Measurements from ENCODE around the gene ATF6. TPM values are rescaled to one million over a fixed set of nuclear protein-coding genes. Genes with fewer than 3 reads are reported as not detected.

The ATF6 gene
- total RNA-seq, 1 experiment from 2014 or later = 36.5 TPM

- no peak overlapping the region for H3K4me2 ChIP-seq (ENCODE audit: low read depth, low read length, poor library complexity, severe bottlenecking)
- H3K9me3 ChIP-seq (ENCODE audit: low read length) = no peaks in the 10 kb centered on the region
- no peak for DNase-seq
- H3K9me2 ChIP-seq (replicated peaks; ENCODE audit: insufficient read depth, low read length) = no peaks in the 10 kb centered on the region
- H3K9ac ChIP-seq (ENCODE audit: low read length) = no peak overlapping the region
- H2AFZ ChIP-seq (ENCODE audit: low read length) = no peak overlapping the region
- peaks cover 13% of the 10 kb centered on the region for H3K4me1 ChIP-seq (ENCODE audit: low read length)
- H3K27ac ChIP-seq (ENCODE audit: low read length) = no peak overlapping the region
- H4K20me1 ChIP-seq (ENCODE audit: insufficient read depth, low read depth, low read length) = no peaks in the 10 kb centered on the region
- no peak overlapping the region for H3K4me3 ChIP-seq (ENCODE audit: low read length)
- H3K36me3 ChIP-seq (ENCODE audit: insufficient read depth, low read length) = peaks cover 8% of the 10 kb centered on the region; the same call in 1 of the 2 replicates
- no peaks in the 10 kb centered on the region for H3K27me3 ChIP-seq (ENCODE audit: low read length)
- H3K79me2 ChIP-seq (ENCODE audit: low read length) = no peaks in the 10 kb centered on the region
Measured at GRCh38 chr1:161913482-161914140, 147.5 kb downstream of the ATF6 start.

- no peak overlapping the region for H3K4me3 ChIP-seq (ENCODE audit: low read length)
- DNase-seq = no peak
- no peak overlapping the region for H3K27ac ChIP-seq (ENCODE audit: low read length)
- no peaks in the 10 kb centered on the region for H3K27me3 ChIP-seq (ENCODE audit: low read length)
- no peaks in the 10 kb centered on the region for H4K20me1 ChIP-seq (ENCODE audit: insufficient read depth, low read depth, low read length)
- H3K4me1 ChIP-seq (ENCODE audit: low read length) = peaks cover 19% of the 10 kb centered on the region
- no peak overlapping the region for H3K9ac ChIP-seq (ENCODE audit: low read length)
- no peak overlapping the region for H3K4me2 ChIP-seq (ENCODE audit: low read depth, low read length, poor library complexity, severe bottlenecking)
- H3K36me3 ChIP-seq (ENCODE audit: insufficient read depth, low read length) = peaks cover 8% of the 10 kb centered on the region; the same call in 1 of the 2 replicates
- H3K79me2 ChIP-seq (ENCODE audit: low read length) = no peaks in the 10 kb centered on the region
- H3K9me3 ChIP-seq (ENCODE audit: low read length) = no peaks in the 10 kb centered on the region
- no peaks in the 10 kb centered on the region for H3K9me2 ChIP-seq (replicated peaks; ENCODE audit: insufficient read depth, low read length)
- no peak overlapping the region for H2AFZ ChIP-seq (ENCODE audit: low read length)
Measured at GRCh38 chr1:161914595-161914994, 148.5 kb downstream of the ATF6 start.

GRCh38 chr1:161915051-161915503 is 149.0 kb downstream of the ATF6 start:
- Histone ChIP-seq H3K27me3 (ENCODE audit: low read length) (no peaks in the 10 kb centered on the region), H2AFZ (ENCODE audit: low read length) (no peak overlapping the region), H3K36me3 (ENCODE audit: insufficient read depth, low read length) (peaks cover 8% of the 10 kb centered on the region; the same call in 1 of the 2 replicates), H3K9ac (ENCODE audit: low read length) (no peak overlapping the region), H3K4me1 (ENCODE audit: low read length) (peaks cover 19% of the 10 kb centered on the region), H3K9me2 (replicated peaks; ENCODE audit: insufficient read depth, low read length) (no peaks in the 10 kb centered on the region), H3K9me3 (ENCODE audit: low read length) (no peaks in the 10 kb centered on the region), H3K4me3 (ENCODE audit: low read length) (no peak overlapping the region), H3K79me2 (ENCODE audit: low read length) (no peaks in the 10 kb centered on the region), H4K20me1 (ENCODE audit: insufficient read depth, low read depth, low read length) (no peaks in the 10 kb centered on the region), H3K27ac (ENCODE audit: low read length) (no peak overlapping the region), H3K4me2 (ENCODE audit: low read depth, low read length, poor library complexity, severe bottlenecking) (no peak overlapping the region)
- no peak for DNase-seq

- H3K36me3 ChIP-seq (ENCODE audit: insufficient read depth, low read length) = peaks cover 8% of the 10 kb centered on the region; the same call in 1 of the 2 replicates
- H2AFZ ChIP-seq (ENCODE audit: low read length) = no peak overlapping the region
- no peaks in the 10 kb centered on the region for H3K9me2 ChIP-seq (replicated peaks; ENCODE audit: insufficient read depth, low read length)
- no peak overlapping the region for H3K27ac ChIP-seq (ENCODE audit: low read length)
- H3K4me2 ChIP-seq (ENCODE audit: low read depth, low read length, poor library complexity, severe bottlenecking) = no peak overlapping the region
- H3K9me3 ChIP-seq (ENCODE audit: low read length) = no peaks in the 10 kb centered on the region
- no peak for DNase-seq
- no peaks in the 10 kb centered on the region for H4K20me1 ChIP-seq (ENCODE audit: insufficient read depth, low read depth, low read length)
- H3K27me3 ChIP-seq (ENCODE audit: low read length) = no peaks in the 10 kb centered on the region
- peaks cover 15% of the 10 kb centered on the region for H3K4me1 ChIP-seq (ENCODE audit: low read length)
- no peak overlapping the region for H3K9ac ChIP-seq (ENCODE audit: low read length)
- no peak overlapping the region for H3K4me3 ChIP-seq (ENCODE audit: low read length)
- no peaks in the 10 kb centered on the region for H3K79me2 ChIP-seq (ENCODE audit: low read length)
Measured at GRCh38 chr1:161915978-161916377, 149.9 kb downstream of the ATF6 start.

GRCh38 chr1:161919229-161919628 is 153.1 kb downstream of the ATF6 start:
- Histone ChIP-seq H4K20me1 (ENCODE audit: insufficient read depth, low read depth, low read length) (no peaks in the 10 kb centered on the region), H3K9me3 (ENCODE audit: low read length) (no peaks in the 10 kb centered on the region), H3K79me2 (ENCODE audit: low read length) (no peaks in the 10 kb centered on the region), H3K4me2 (ENCODE audit: low read depth, low read length, poor library complexity, severe bottlenecking) (no peak overlapping the region), H3K27me3 (ENCODE audit: low read length) (no peaks in the 10 kb centered on the region), H3K4me1 (ENCODE audit: low read length) (peaks cover 8% of the 10 kb centered on the region), H3K27ac (ENCODE audit: low read length) (no peak overlapping the region), H3K9ac (ENCODE audit: low read length) (no peak overlapping the region), H3K4me3 (ENCODE audit: low read length) (no peak overlapping the region), H3K36me3 (ENCODE audit: insufficient read depth, low read length) (peaks cover 5% of the 10 kb centered on the region; the same call in 1 of the 2 replicates), H3K9me2 (replicated peaks; ENCODE audit: insufficient read depth, low read length) (no peaks in the 10 kb centered on the region), H2AFZ (ENCODE audit: low read length) (no peak overlapping the region)
- DNase-seq = no peak

DNA sequence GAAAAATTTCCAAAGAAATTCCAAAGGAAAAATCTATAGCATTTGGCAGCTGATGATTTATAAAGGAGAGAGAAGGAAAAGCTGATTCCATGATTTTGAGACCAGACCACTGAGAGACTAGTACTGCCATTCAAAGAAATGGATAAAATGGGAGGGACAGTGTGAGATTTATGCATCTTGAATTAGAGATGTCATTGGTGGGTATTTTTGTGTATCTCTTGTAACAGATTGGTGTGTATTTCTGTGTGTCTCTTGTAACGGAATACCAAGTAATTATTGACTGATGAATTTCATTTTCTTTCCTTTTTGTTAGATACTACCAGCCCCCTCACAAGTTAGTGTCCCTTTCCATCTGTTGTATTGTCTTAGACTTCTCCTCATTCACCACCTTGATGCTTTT is 155.4 kb downstream of the ATF6 start:
- Histone ChIP-seq H3K27me3 (ENCODE audit: low read length) (no peaks in the 10 kb centered on the region), H3K9me3 (ENCODE audit: low read length) (no peaks in the 10 kb centered on the region), H3K9me2 (replicated peaks; ENCODE audit: insufficient read depth, low read length) (peaks cover 3% of the 10 kb centered on the region; the same call in 1 of the 2 replicates), H3K4me1 (ENCODE audit: low read length) (peaks cover 8% of the 10 kb centered on the region), H3K27ac (ENCODE audit: low read length) (no peak overlapping the region), H2AFZ (ENCODE audit: low read length) (no peak overlapping the region), H3K36me3 (ENCODE audit: insufficient read depth, low read length) (peaks cover 5% of the 10 kb centered on the region; the same call in 1 of the 2 replicates), H3K9ac (ENCODE audit: low read length) (no peak overlapping the region), H3K79me2 (ENCODE audit: low read length) (no peaks in the 10 kb centered on the region), H4K20me1 (ENCODE audit: insufficient read depth, low read depth, low read length) (no peaks in the 10 kb centered on the region), H3K4me3 (ENCODE audit: low read length) (no peak overlapping the region), H3K4me2 (ENCODE audit: low read depth, low read length, poor library complexity, severe bottlenecking) (no peak overlapping the region)
- no peak for DNase-seq

GRCh38 chr1:161921990-161922389 is 155.9 kb downstream of the ATF6 start:
- Histone ChIP-seq H3K79me2 (ENCODE audit: low read length) (no peaks in the 10 kb centered on the region), H4K20me1 (ENCODE audit: insufficient read depth, low read depth, low read length) (no peaks in the 10 kb centered on the region), H2AFZ (ENCODE audit: low read length) (no peak overlapping the region)

GRCh38 chr1:161928056-161928455 is 161.9 kb downstream of the ATF6 start:
- H3K9ac ChIP-seq (ENCODE audit: low read length) = no peak overlapping the region
- H3K36me3 ChIP-seq (ENCODE audit: insufficient read depth, low read length) = no peaks in the 10 kb centered on the region
- H3K4me3 ChIP-seq (ENCODE audit: low read length) = no peak overlapping the region
- peaks cover 13% of the 10 kb centered on the region for H3K4me1 ChIP-seq (ENCODE audit: low read length)
- no peak overlapping the region for H3K4me2 ChIP-seq (ENCODE audit: low read depth, low read length, poor library complexity, severe bottlenecking)
- H3K9me2 ChIP-seq (replicated peaks; ENCODE audit: insufficient read depth, low read length) = peaks cover 5% of the 10 kb centered on the region; the same call in 1 of the 2 replicates
- H3K79me2 ChIP-seq (ENCODE audit: low read length) = no peaks in the 10 kb centered on the region
- no peak overlapping the region for H2AFZ ChIP-seq (ENCODE audit: low read length)
- no peak overlapping the region for H3K27ac ChIP-seq (ENCODE audit: low read length)
- no peaks in the 10 kb centered on the region for H3K9me3 ChIP-seq (ENCODE audit: low read length)
- no peaks in the 10 kb centered on the region for H4K20me1 ChIP-seq (ENCODE audit: insufficient read depth, low read depth, low read length)
- no peaks in the 10 kb centered on the region for H3K27me3 ChIP-seq (ENCODE audit: low read length)
- no peak for DNase-seq

More at GRCh38 chr1:161921990-161922389, 155.9 kb downstream of the ATF6 start:
- Histone ChIP-seq H3K9me2 (replicated peaks; ENCODE audit: insufficient read depth, low read length) (peaks cover 5% of the 10 kb centered on the region; the same call in 1 of the 2 replicates), H3K4me3 (ENCODE audit: low read length) (no peak overlapping the region), H3K36me3 (ENCODE audit: insufficient read depth, low read length) (peaks cover 2% of the 10 kb centered on the region; the same call in 1 of the 2 replicates), H3K9ac (ENCODE audit: low read length) (no peak overlapping the region), H3K27ac (ENCODE audit: low read length) (no peak overlapping the region), H3K4me1 (ENCODE audit: low read length) (peaks cover 8% of the 10 kb centered on the region), H3K9me3 (ENCODE audit: low read length) (no peaks in the 10 kb centered on the region), H3K27me3 (ENCODE audit: low read length) (no peaks in the 10 kb centered on the region), H3K4me2 (ENCODE audit: low read depth, low read length, poor library complexity, severe bottlenecking) (no peak overlapping the region)
- no peak for DNase-seq
